Thoracic aorta (tissue), 2 donors: ENCODE results near the gene HOXC4. TPM values are rescaled to one million over a fixed set of nuclear protein-coding genes. Genes with fewer than 3 reads are reported as not detected.

ENCODE experiments used
- ATAC-seq: fragments of 150-250 bp; one replicate; pipeline ENCODE4 v1.8.0; 2017; ENCODE audit warnings: low read depth; ENCODE audit not compliant: insufficient number of reproducible peaks, low FRiP score
- DNase-seq: peaks from one replicate; pipeline ENCODE4 v3.0.0-alpha.2; 2020; ENCODE audit warnings: low spot score
- H3K27ac ChIP-seq, 2 donors: fragments of 200-600 bp; sonication (generic); 1 replicate in 1 of 2; 2 replicates in 1 of 2; pipeline ENCODE4 v1.5.1; 2016; ENCODE audit warnings: mild to moderate bottlenecking in 2 of 2, moderate library complexity in 2 of 2
- H3K27me3 ChIP-seq: fragments of 200-600 bp; sonication (generic); replicated peaks from 2 replicates; pipeline ENCODE4 v1.6.0; 2016; ENCODE audit warnings: mild to moderate bottlenecking; ENCODE audit not compliant: insufficient read depth
- H3K36me3 ChIP-seq: fragments of 200-600 bp; sonication (generic); one replicate; pipeline ENCODE4 v1.5.1; 2016
- H3K4me1 ChIP-seq, 2 donors: fragments of 200-600 bp; sonication (generic); 1 replicate in 1 of 2; 2 replicates in 1 of 2; pipeline versions ENCODE4 v1.5.1 to v1.6.0; 2016; ENCODE audit warnings: low read depth in 2 of 2, mild to moderate bottlenecking in 1 of 2; ENCODE audit not compliant: control insufficient read depth in 1 of 2
- H3K4me3 ChIP-seq: fragments of 200-600 bp; sonication (generic); 2 replicates; pipeline ENCODE4 v1.5.1; 2016; ENCODE audit warnings: mild to moderate bottlenecking
- H3K9me3 ChIP-seq: fragments of 200-600 bp; sonication (generic); 2 replicates; pipeline ENCODE4 v1.5.1; 2016
- CTCF ChIP-seq: fragments of 200-600 bp; sonication (generic); IDR thresholded peaks from one replicate; pipeline ENCODE4 v1.5.1; 2019; ENCODE audit warnings: antibody characterized with exemption
- total RNA-seq, 2 donors: library from RNA; depleted of rRNA; stranded (reverse); fragments of >200 nt; gene quantifications; one replicate each; pipeline versions ENCODE4 v1.1.0 to v1.2.3, GENCODE V29; 2016

HOXC4 gene
- total RNA-seq, 2 donors from 2014 or later: 1.2 TPM; not detected in 1

GRCh38 chr12:54030889-54031471 lies 22.7 kb upstream of the HOXC4 start:
- ATAC-seq (no peak), DNase-seq (no peak)
- H3K36me3 ChIP-seq: peaks cover 3% of the 10 kb centered on the region
- peaks cover 0 to 11% of the 10 kb centered on the region in 2 donors for H3K4me1 ChIP-seq
- TF ChIP-seq CTCF: no peak
- H3K4me3 ChIP-seq: no peak overlapping the region
- no peaks in the 10 kb centered on the region for H3K9me3 ChIP-seq
- no peak overlapping the region for H3K27ac ChIP-seq
- no peaks in the 10 kb centered on the region for H3K27me3 ChIP-seq

GRCh38 chr12:54031480-54031879 lies 22.2 kb upstream of the HOXC4 start:
- Histone ChIP-seq H3K9me3 (no peaks in the 10 kb centered on the region), H3K27ac (no peak overlapping the region), H3K27me3 (no peaks in the 10 kb centered on the region), H3K4me3 (no peak overlapping the region), H3K36me3 (peaks cover 3% of the 10 kb centered on the region), H3K4me1 (peaks cover 0 to 11% of the 10 kb centered on the region in 2 donors)
- no peak for TF ChIP-seq CTCF
- no peak for ATAC-seq
- DNase-seq: no peak

GRCh38 chr12:54032086-54032619 lies 21.5 kb upstream of the HOXC4 start:
- ATAC-seq (no peak), DNase-seq (no peak)
- no peak overlapping the region for H3K27ac ChIP-seq
- H3K27me3 ChIP-seq: no peaks in the 10 kb centered on the region
- no peaks in the 10 kb centered on the region for H3K9me3 ChIP-seq
- peaks cover 0 to 11% of the 10 kb centered on the region in 2 donors for H3K4me1 ChIP-seq
- no peak overlapping the region for H3K4me3 ChIP-seq
- peaks cover 3% of the 10 kb centered on the region for H3K36me3 ChIP-seq
- no peak for TF ChIP-seq CTCF

GRCh38 chr12:54032627-54033100 lies 21.0 kb upstream of the HOXC4 start, which contains the start of gene HOXC5:
Gene HOXC5 (plus strand): TSS chr12:54033050. CDS start chr12:54033123, 73 bp downstream.
- no peaks in the 10 kb centered on the region for H3K27me3 ChIP-seq
- H3K27ac ChIP-seq: no peak within 1 kb of the TSS
- peaks cover 3% of the 10 kb centered on the region for H3K36me3 ChIP-seq
- DNase-seq: no peak
- H3K4me3 ChIP-seq: peak within 1 kb of the TSS; percentile 64
- no peaks in the 10 kb centered on the region for H3K9me3 ChIP-seq
- peak; percentile 33 for ATAC-seq
- H3K4me1 ChIP-seq: peaks cover 0 to 11% of the 10 kb centered on the region in 2 donors
- peak; percentile 99 for TF ChIP-seq CTCF

- Histone ChIP-seq H3K4me1 (peaks cover 0 to 11% of the 10 kb centered on the region in 2 donors), H3K27ac (no peak overlapping the region), H3K4me3 (peak overlapping the region; percentile 64), H3K36me3 (peaks cover 3% of the 10 kb centered on the region), H3K27me3 (no peaks in the 10 kb centered on the region), H3K9me3 (no peaks in the 10 kb centered on the region)
- ATAC-seq: no peak
- no peak for DNase-seq
- no peak for TF ChIP-seq CTCF
Observed at GRCh38 chr12:54033106-54033979, 20.3 kb upstream of the HOXC4 start.
